Measurements from ENCODE around the gene TLCD3B. TPM values are rescaled to one million over a fixed set of nuclear protein-coding genes. Genes with fewer than 3 reads are reported as not detected.

The TLCD3B gene
- total RNA-seq, 3 donors from 2014 or later (not counting 1 experiment from before 2014, with no cell fraction given) = 0.88 to 2.0 (median 1.7) TPM

DNA sequence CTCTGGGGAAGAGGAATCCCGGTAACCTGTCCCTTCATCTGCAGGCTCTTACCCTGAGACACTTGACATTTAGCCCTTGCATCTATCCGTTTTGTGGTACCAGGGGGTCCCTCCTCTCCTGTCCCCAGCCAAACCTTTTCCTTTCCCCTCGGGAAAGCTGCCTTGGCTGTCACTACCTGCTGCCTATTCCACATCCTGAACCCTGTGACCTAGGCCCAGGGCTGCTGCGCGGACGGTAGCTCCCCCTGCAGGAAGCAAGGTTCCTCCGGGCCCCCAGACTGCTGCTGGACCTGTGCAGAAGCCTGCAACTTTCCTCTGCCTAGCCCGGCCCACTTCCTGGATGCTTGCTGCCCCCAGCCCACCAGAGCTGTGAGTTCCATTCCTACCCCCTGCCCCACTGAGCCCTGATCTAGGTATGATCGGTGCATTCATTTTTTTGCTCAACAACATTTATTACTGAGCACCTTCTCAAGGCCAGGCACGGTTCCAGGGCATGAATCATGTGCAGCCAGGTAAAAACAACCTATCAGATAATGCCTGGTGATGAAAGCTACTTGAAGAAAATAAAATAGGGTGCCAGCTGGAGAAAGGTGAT lies 24.0 kb upstream of the TLCD3B start:
- no peak overlapping the region for H3K27ac Mint-ChIP-seq
- H3K4me1 ChIP-seq (ENCODE audit: control insufficient read depth, insufficient read depth, low read length) = peaks cover 14% of the 10 kb centered on the region
- ATAC-seq (peak in 2 of 3 donors; percentile 37 to 48), DNase-seq (peak in 1 of 2 donors; percentile 71)
- H3K4me1 Mint-ChIP-seq = peaks cover 0 to 22% of the 10 kb centered on the region in 2 donors
- H3K36me3 Mint-ChIP-seq = no peaks in the 10 kb centered on the region
- no peak overlapping the region for H3K4me3 ChIP-seq (ENCODE audit: low read length)
- 43% methylated on average over 10 of the region's 10 CpGs for WGBS (ENCODE audit: insufficient coverage)
- peak overlapping the region; percentile 45 for H3K4me3 Mint-ChIP-seq
- TF ChIP-seq, protein P1, sequence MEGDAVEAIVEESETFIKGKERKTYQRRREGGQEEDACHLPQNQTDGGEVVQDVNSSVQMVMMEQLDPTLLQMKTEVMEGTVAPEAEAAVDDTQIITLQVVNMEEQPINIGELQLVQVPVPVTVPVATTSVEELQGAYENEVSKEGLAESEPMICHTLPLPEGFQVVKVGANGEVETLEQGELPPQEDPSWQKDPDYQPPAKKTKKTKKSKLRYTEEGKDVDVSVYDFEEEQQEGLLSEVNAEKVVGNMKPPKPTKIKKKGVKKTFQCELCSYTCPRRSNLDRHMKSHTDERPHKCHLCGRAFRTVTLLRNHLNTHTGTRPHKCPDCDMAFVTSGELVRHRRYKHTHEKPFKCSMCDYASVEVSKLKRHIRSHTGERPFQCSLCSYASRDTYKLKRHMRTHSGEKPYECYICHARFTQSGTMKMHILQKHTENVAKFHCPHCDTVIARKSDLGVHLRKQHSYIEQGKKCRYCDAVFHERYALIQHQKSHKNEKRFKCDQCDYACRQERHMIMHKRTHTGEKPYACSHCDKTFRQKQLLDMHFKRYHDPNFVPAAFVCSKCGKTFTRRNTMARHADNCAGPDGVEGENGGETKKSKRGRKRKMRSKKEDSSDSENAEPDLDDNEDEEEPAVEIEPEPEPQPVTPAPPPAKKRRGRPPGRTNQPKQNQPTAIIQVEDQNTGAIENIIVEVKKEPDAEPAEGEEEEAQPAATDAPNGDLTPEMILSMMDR (IDR thresholded peaks at IDR 0.05) = peak; percentile 38
- no peaks in the 10 kb centered on the region for H3K27me3 ChIP-seq (ENCODE audit: control insufficient read depth, insufficient read depth, low read length)
- no peaks in the 10 kb centered on the region for H3K9me3 Mint-ChIP-seq
- H3K27me3 Mint-ChIP-seq (ENCODE audit: low read depth in 2 of 2) = no peaks in the 10 kb centered on the region
- intact Hi-C loops (cut with micrococcal nuclease) = no loop called here
- no peaks in the 10 kb centered on the region for H3K36me3 ChIP-seq (ENCODE audit: control insufficient read depth, insufficient read depth, low read length)
- no peaks in the 10 kb centered on the region for H3K9me3 ChIP-seq (ENCODE audit: control insufficient read depth, insufficient read depth, low read length)
- no peak overlapping the region for H3K27ac ChIP-seq (ENCODE audit: low read length)

DNA sequence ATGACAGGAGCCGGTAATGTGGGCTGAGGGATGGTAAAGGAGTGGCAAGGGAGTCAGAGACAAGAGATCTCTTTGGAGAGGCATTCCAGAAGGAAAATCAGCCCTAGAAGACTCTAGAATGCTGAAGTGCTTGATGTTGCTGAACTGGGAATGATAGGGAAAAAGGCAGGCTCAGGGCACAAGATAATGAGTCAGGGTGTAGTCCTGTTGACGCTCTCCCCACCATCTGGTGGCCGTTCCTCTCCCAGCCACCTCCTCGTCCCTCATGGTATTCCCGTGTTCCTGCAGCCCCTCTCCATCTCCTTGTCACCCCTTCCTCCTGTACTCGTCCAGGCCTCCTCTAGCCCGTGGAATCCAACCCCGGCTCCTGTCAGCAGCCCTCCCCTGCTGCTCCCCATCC lies 23.4 kb upstream of the TLCD3B start:
- 90% methylated on average over 8 of the region's 8 CpGs for WGBS (ENCODE audit: insufficient coverage)
- no peak for DNase-seq
- no peak for ATAC-seq
- peaks cover 14% of the 10 kb centered on the region for H3K4me1 ChIP-seq (ENCODE audit: control insufficient read depth, insufficient read depth, low read length)
- no peaks in the 10 kb centered on the region for H3K27me3 ChIP-seq (ENCODE audit: control insufficient read depth, insufficient read depth, low read length)
- Mint-ChIP-seq H3K4me3 (peak overlapping the region; percentile 51), H3K27me3 (ENCODE audit: low read depth in 2 of 2) (no peaks in the 10 kb centered on the region), H3K36me3 (no peaks in the 10 kb centered on the region), H3K4me1 (peaks cover 0 to 22% of the 10 kb centered on the region in 2 donors), H3K9me3 (no peaks in the 10 kb centered on the region), H3K27ac (no peak overlapping the region)
- TF ChIP-seq, protein P1 (IDR thresholded peaks at IDR 0.05) = no peak
- H3K4me3 ChIP-seq (ENCODE audit: low read length) = no peak overlapping the region
- no peaks in the 10 kb centered on the region for H3K36me3 ChIP-seq (ENCODE audit: control insufficient read depth, insufficient read depth, low read length)
- no peaks in the 10 kb centered on the region for H3K9me3 ChIP-seq (ENCODE audit: control insufficient read depth, insufficient read depth, low read length)
- intact Hi-C loops (cut with micrococcal nuclease) = no loop called here
- no peak overlapping the region for H3K27ac ChIP-seq (ENCODE audit: low read length)

DNA sequence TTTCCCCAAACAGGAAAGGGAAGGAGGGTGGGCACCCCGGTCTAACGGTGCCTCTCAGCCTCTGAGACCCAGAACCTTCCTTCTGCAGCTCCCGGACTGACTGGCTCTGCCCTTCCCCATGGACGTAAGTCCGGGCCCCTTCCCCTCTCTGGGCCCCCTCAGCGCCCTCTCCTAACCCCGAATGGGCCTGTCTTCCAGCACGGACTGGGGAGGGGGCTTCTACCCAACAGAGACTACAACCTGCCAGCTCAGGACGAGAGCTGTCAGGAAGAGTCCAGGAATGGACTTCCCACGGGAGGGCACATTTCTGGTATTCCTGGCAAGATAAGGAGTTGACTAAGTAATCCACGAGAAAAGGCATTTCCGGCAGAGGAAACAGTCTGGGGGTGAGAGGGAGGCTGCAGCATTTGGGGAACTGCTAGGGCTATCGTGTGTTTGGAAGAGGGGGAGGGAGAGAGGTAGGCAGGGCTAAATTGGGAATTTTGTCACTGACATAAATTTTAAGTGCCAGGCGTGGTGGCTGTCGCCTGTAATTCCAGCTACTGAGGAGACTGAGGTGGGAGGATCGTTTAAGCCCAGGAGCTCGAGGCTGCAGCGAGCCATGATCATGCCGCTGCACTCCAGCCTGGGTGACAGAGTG lies 22.4 kb upstream of the TLCD3B start:
- H3K4me1 ChIP-seq (ENCODE audit: control insufficient read depth, insufficient read depth, low read length) = peaks cover 14% of the 10 kb centered on the region
- Mint-ChIP-seq H3K27me3 (ENCODE audit: low read depth in 2 of 2) (no peaks in the 10 kb centered on the region), H3K4me1 (peaks cover 0 to 22% of the 10 kb centered on the region in 2 donors), H3K36me3 (no peaks in the 10 kb centered on the region), H3K27ac (peak overlapping the region; percentile 58 to 89), H3K4me3 (peak overlapping the region; percentile 88), H3K9me3 (no peaks in the 10 kb centered on the region)
- no peaks in the 10 kb centered on the region for H3K36me3 ChIP-seq (ENCODE audit: control insufficient read depth, insufficient read depth, low read length)
- 13% methylated on average over 19 of the region's 19 CpGs for WGBS (ENCODE audit: insufficient coverage)
- DNase-seq = no peak
- H3K27ac ChIP-seq (ENCODE audit: low read length) = no peak overlapping the region
- H3K27me3 ChIP-seq (ENCODE audit: control insufficient read depth, insufficient read depth, low read length) = no peaks in the 10 kb centered on the region
- TF ChIP-seq, protein P1 (IDR thresholded peaks at IDR 0.05) = no peak
- peak; percentile 17 to 22 (median 21) for ATAC-seq
- no peaks in the 10 kb centered on the region for H3K9me3 ChIP-seq (ENCODE audit: control insufficient read depth, insufficient read depth, low read length)
- peak overlapping the region; percentile 46 for H3K4me3 ChIP-seq (ENCODE audit: low read length)
- intact Hi-C loops (cut with micrococcal nuclease) = no loop called here

Measured in natural killer cell (primary cell).